ENCODE measurements around the gene GCNT1.
"Not testable (repeated sequence)": the region's sequence is repeated elsewhere in the genome, so short reads cannot be mapped to it uniquely, and the experiment has no call there.

The GCNT1 gene

DNA sequence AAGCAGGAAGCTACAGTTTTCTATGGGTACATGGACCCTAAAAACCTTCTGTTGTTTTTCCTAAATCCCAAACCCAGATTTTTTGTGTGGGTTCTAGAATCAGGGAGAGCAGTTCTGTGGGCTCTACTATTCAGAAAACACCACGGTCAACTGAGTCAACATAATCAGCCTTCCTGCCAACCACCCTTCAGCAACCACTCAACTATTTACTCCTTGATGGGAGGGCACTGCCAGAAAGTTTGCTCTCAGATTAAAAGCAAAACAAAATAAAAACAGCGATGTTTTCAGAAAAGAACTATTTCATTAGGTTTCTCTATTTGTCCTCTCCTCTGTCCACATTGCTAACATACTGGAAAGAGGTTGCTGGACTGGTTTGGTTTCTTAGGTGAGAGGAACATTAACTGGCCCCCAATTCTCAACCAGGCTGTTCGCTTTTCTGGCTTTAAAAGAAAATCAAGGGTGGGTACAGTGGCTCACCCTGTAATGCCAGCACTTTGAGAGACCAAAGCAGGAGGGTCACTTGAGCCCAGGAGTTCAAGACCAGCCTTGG, 72.3 kb downstream of the GCNT1 start:
- no peak for ATAC-seq (replicated peaks; ENCODE audit: extremely low read depth, poor library complexity, severe bottlenecking)
- Mint-ChIP-seq H3K4me3 (no peak overlapping the region), H3K27ac (ENCODE audit: low read depth) (peak overlapping the region; percentile 82), H3K27me3 (no peaks in the 10 kb centered on the region), H3K9me3 (no peaks in the 10 kb centered on the region), H3K4me1 (no peaks in the 10 kb centered on the region), H3K36me3 (ENCODE audit: insufficient read depth) (no peaks in the 10 kb centered on the region)
- no peak for DNase-seq (ENCODE audit: low spot score in 2 of 2)

DNA sequence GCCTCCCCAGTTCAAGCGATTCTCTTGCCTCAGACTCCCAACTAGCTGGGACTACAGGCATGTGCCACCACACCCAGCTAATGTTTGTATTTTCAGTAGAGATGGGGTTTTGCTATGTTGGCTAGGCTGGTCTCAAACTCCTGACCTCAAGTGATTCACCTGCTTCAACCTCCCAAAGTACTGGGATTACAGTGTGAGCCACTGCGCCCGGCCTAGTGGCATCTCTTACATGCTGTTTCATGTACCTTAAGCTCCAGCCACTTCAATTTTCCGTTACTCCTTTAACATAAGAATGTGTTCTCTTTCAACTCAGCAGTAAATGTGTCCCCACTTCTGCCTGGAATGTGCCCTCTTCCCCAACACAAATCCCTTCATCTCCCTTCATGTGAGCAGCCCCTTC, 73.9 kb downstream of the GCNT1 start:
- ATAC-seq (replicated peaks; ENCODE audit: extremely low read depth, poor library complexity, severe bottlenecking); H3K36me3 Mint-ChIP-seq (ENCODE audit: insufficient read depth); DNase-seq (ENCODE audit: low spot score in 2 of 2); H3K4me1 Mint-ChIP-seq; H3K4me3 Mint-ChIP-seq; H3K9me3 Mint-ChIP-seq; H3K27me3 Mint-ChIP-seq: not testable (repeated sequence)
- H3K27ac Mint-ChIP-seq (ENCODE audit: low read depth): peak overlapping the region; percentile 63

DNA sequence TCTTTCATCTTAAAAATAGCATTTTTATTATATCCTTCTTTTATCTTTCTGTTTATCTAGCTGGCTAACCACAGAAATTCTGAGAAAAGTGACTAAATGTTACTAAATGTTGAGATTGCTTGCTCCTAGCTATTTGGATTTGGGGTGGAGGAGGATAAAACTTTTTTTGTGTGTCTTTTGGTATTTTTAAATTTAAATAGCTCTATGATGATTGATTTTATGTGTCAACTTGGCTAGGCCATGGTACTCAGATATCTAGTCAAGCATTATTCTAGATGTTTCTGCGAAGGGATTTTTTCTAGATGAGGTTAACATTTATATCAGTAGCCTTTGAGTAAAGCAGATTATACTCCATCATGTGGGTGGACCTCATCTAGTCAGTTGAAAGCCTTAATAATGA, 75.0 kb downstream of the GCNT1 start:
- no peaks in the 10 kb centered on the region for H3K9me3 Mint-ChIP-seq
- no peak overlapping the region for H3K27ac Mint-ChIP-seq (ENCODE audit: low read depth)
- H3K36me3 Mint-ChIP-seq (ENCODE audit: insufficient read depth): no peaks in the 10 kb centered on the region
- DNase-seq (ENCODE audit: low spot score in 2 of 2) (no peak), ATAC-seq (replicated peaks; ENCODE audit: extremely low read depth, poor library complexity, severe bottlenecking) (no peak)
- H3K4me3 Mint-ChIP-seq: no peak overlapping the region
- H3K4me1 Mint-ChIP-seq: no peaks in the 10 kb centered on the region
- no peaks in the 10 kb centered on the region for H3K27me3 Mint-ChIP-seq

GRCh38 chr9:76537150-76537646, 78.2 kb downstream of the GCNT1 start:
- Mint-ChIP-seq H3K36me3 (ENCODE audit: insufficient read depth) (no peaks in the 10 kb centered on the region), H3K4me1 (no peaks in the 10 kb centered on the region), H3K9me3 (no peaks in the 10 kb centered on the region), H3K27me3 (no peaks in the 10 kb centered on the region), H3K4me3 (no peak overlapping the region), H3K27ac (ENCODE audit: low read depth) (no peak overlapping the region)
- ATAC-seq (replicated peaks; ENCODE audit: extremely low read depth, poor library complexity, severe bottlenecking) (no peak), DNase-seq (ENCODE audit: low spot score in 2 of 2) (no peak)

- DNase-seq (ENCODE audit: low spot score in 2 of 2): no peak
- Mint-ChIP-seq H3K4me3 (no peak overlapping the region), H3K9me3 (no peaks in the 10 kb centered on the region), H3K4me1 (no peaks in the 10 kb centered on the region), H3K27ac (ENCODE audit: low read depth) (no peak overlapping the region), H3K27me3 (no peaks in the 10 kb centered on the region), H3K36me3 (ENCODE audit: insufficient read depth) (no peaks in the 10 kb centered on the region)
- no peak for ATAC-seq (replicated peaks; ENCODE audit: extremely low read depth, poor library complexity, severe bottlenecking)
These were observed 80.2 kb downstream of the GCNT1 start for GRCh38 chr9:76539180-76539579.

DNA sequence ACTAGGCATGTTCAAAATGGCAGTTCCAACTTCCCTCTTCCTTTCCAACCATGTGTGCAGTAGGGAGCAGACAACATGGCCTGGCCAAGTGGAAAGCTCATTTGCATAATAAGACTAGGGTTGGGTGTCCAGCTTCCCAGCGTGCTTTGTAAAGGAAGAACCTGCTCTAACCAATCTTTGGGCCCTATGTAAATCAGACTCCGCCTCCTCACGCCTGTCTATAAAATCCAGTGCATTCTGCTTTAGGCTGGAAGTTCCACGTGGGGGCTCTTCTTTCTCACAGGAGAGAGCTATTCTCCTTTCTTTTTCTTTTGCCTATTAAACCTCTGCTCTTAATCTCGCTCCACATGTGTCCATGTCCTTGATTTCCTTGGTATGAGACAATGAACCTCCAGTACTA, 83.4 kb downstream of the GCNT1 start:
- H3K36me3 Mint-ChIP-seq (ENCODE audit: insufficient read depth): no peaks in the 10 kb centered on the region
- ATAC-seq (replicated peaks; ENCODE audit: extremely low read depth, poor library complexity, severe bottlenecking) (no peak), DNase-seq (ENCODE audit: low spot score in 2 of 2) (no peak)
- no peaks in the 10 kb centered on the region for H3K27me3 Mint-ChIP-seq
- H3K9me3 Mint-ChIP-seq: no peaks in the 10 kb centered on the region
- H3K4me1 Mint-ChIP-seq: no peaks in the 10 kb centered on the region
- no peak overlapping the region for H3K4me3 Mint-ChIP-seq
- no peak overlapping the region for H3K27ac Mint-ChIP-seq (ENCODE audit: low read depth)

- no peak for ATAC-seq (replicated peaks; ENCODE audit: extremely low read depth, poor library complexity, severe bottlenecking)
- no peak overlapping the region for H3K4me3 Mint-ChIP-seq
These were observed 86.2 kb downstream of the GCNT1 start for GRCh38 chr9:76545191-76545590.

GRCh38 chr9:76552181-76552580, 93.2 kb downstream of the GCNT1 start:
- Mint-ChIP-seq H3K4me3 (no peak overlapping the region), H3K36me3 (ENCODE audit: insufficient read depth) (no peaks in the 10 kb centered on the region), H3K27me3 (no peaks in the 10 kb centered on the region), H3K27ac (ENCODE audit: low read depth) (no peak overlapping the region), H3K9me3 (no peaks in the 10 kb centered on the region), H3K4me1 (no peaks in the 10 kb centered on the region)
- ATAC-seq (replicated peaks; ENCODE audit: extremely low read depth, poor library complexity, severe bottlenecking) (no peak), DNase-seq (ENCODE audit: low spot score in 2 of 2) (no peak)

More at GRCh38 chr9:76545191-76545590, 86.2 kb downstream of the GCNT1 start:
- H3K9me3 Mint-ChIP-seq: no peaks in the 10 kb centered on the region
- H3K27me3 Mint-ChIP-seq: no peaks in the 10 kb centered on the region
- no peak overlapping the region for H3K27ac Mint-ChIP-seq (ENCODE audit: low read depth)
- no peak for DNase-seq (ENCODE audit: low spot score in 2 of 2)
- H3K36me3 Mint-ChIP-seq (ENCODE audit: insufficient read depth): no peaks in the 10 kb centered on the region
- H3K4me1 Mint-ChIP-seq: no peaks in the 10 kb centered on the region

DNA sequence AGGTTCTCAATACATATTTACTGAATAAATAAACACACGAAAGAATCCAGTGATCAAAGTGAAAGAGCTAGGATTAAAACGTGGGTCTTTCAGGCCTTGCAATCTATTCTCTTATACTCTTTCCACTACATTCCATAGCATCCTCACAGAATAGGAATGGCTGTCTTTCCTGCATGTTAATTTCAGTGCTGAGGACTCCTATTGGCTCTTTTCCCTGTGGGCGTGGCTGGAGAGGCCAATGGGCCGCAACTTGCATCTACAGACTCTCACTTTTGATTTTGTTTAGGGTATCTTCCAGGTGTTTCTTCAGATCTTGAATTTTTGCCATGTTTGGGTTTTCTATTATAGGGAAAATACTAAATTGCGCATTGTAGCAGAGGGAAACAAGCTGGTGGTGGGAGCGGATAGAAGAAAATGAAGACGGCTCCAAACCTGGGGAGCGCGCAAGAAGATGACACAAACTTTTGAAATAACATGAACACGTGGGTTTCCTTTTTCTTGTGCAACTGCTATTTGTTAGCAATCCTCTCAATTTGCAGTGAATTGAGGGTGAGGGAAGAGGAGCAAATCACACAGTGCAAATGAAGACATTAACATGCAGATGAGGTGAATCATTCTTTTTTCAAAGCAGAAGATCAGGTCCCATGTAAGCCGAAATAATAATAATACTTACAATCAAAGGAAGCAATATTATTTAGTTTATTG, 93.9 kb downstream of the GCNT1 start:
- H3K27me3 Mint-ChIP-seq: no peaks in the 10 kb centered on the region
- H3K4me1 Mint-ChIP-seq: no peaks in the 10 kb centered on the region
- DNase-seq (ENCODE audit: low spot score in 2 of 2) (no peak), ATAC-seq (replicated peaks; ENCODE audit: extremely low read depth, poor library complexity, severe bottlenecking) (no peak)
- no peaks in the 10 kb centered on the region for H3K36me3 Mint-ChIP-seq (ENCODE audit: insufficient read depth)
- no peak overlapping the region for H3K4me3 Mint-ChIP-seq
- no peak overlapping the region for H3K27ac Mint-ChIP-seq (ENCODE audit: low read depth)
- no peaks in the 10 kb centered on the region for H3K9me3 Mint-ChIP-seq

- no peak for DNase-seq (ENCODE audit: low spot score in 2 of 2)
- no peaks in the 10 kb centered on the region for H3K9me3 Mint-ChIP-seq
- H3K4me3 Mint-ChIP-seq: no peak overlapping the region
- ATAC-seq (replicated peaks; ENCODE audit: extremely low read depth, poor library complexity, severe bottlenecking): no peak
- no peaks in the 10 kb centered on the region for H3K27me3 Mint-ChIP-seq
- H3K4me1 Mint-ChIP-seq: no peaks in the 10 kb centered on the region
- no peaks in the 10 kb centered on the region for H3K36me3 Mint-ChIP-seq (ENCODE audit: insufficient read depth)
- H3K27ac Mint-ChIP-seq (ENCODE audit: low read depth): no peak overlapping the region
These were observed 94.7 kb downstream of the GCNT1 start for GRCh38 chr9:76553680-76554079.

Measured in central memory CD8-positive, alpha-beta T cell (primary cell).